HUDEP-2 (cell line): Measurements from ENCODE around the gene HPS1.

Experiments used
- DNase-seq, 76 experiments: peaks; one replicate each; lab custom pipeline; 2025; ENCODE audit not compliant: unreplicated experiment in 76 of 76; lab: John Stamatoyannopoulos, UW

HPS1 gene

GRCh38 chr10:98446661-98447221 is at the start of gene HPS1:
Gene HPS1, minus strand, starts transcription at chr10:98446935. Its CDS starts 3,695 bp downstream, at chr10:98443240.
- peak in 72 of 76 experiments; percentile 17 to 85 (median 72) for DNase-seq

GRCh38 chr10:98492763-98493162 is 46.0 kb upstream of the HPS1 start:
- no peak for DNase-seq

GRCh38 chr10:98489561-98490481 is 43.1 kb upstream of the HPS1 start:
- DNase-seq: no peak

GRCh38 chr10:98488669-98489430 is 42.1 kb upstream of the HPS1 start:
- DNase-seq: no peak

- DNase-seq: no peak
Observed at GRCh38 chr10:98487649-98488048, 40.9 kb upstream of the HPS1 start.

GRCh38 chr10:98486421-98486820 is 39.7 kb upstream of the HPS1 start:
- DNase-seq: no peak

- no peak for DNase-seq
Observed at GRCh38 chr10:98485959-98486358, 39.2 kb upstream of the HPS1 start.

GRCh38 chr10:98483658-98484057 is 36.9 kb upstream of the HPS1 start:
- DNase-seq: no peak

GRCh38 chr10:98482096-98482495 is 35.4 kb upstream of the HPS1 start:
- no peak for DNase-seq

- no peak for DNase-seq
Observed at GRCh38 chr10:98481404-98481945, 34.7 kb upstream of the HPS1 start.

- no peak for DNase-seq
Observed at GRCh38 chr10:98478430-98479222, 31.9 kb upstream of the HPS1 start.

- DNase-seq: no peak
Observed at GRCh38 chr10:98477861-98478260, 31.1 kb upstream of the HPS1 start.

GRCh38 chr10:98474628-98475027 is 27.9 kb upstream of the HPS1 start:
- no peak for DNase-seq

GRCh38 chr10:98472196-98472595 is 25.5 kb upstream of the HPS1 start:
- DNase-seq: no peak

- no peak for DNase-seq
Observed at GRCh38 chr10:98470850-98471249, 24.1 kb upstream of the HPS1 start.

- no peak for DNase-seq
Observed at GRCh38 chr10:98469001-98469931, 22.5 kb upstream of the HPS1 start.

- peak in 72 of 76 experiments; percentile 31 to 88 (median 69) for DNase-seq
Observed at GRCh38 chr10:98467506-98468318, 21.0 kb upstream of the HPS1 start.

- DNase-seq: peak in 72 of 76 experiments; percentile 23 to 90 (median 68)
Observed at GRCh38 chr10:98466861-98467505, 20.2 kb upstream of the HPS1 start.
